ENCODE results near the gene NUP153.
A peak's percentile ranks its signal among the peaks of the same experiment; 100 is the strongest.
"Not testable (repeated sequence)": the region's sequence is repeated elsewhere in the genome, so short reads cannot be mapped to it uniquely, and the experiment has no call there.

The NUP153 gene

DNA sequence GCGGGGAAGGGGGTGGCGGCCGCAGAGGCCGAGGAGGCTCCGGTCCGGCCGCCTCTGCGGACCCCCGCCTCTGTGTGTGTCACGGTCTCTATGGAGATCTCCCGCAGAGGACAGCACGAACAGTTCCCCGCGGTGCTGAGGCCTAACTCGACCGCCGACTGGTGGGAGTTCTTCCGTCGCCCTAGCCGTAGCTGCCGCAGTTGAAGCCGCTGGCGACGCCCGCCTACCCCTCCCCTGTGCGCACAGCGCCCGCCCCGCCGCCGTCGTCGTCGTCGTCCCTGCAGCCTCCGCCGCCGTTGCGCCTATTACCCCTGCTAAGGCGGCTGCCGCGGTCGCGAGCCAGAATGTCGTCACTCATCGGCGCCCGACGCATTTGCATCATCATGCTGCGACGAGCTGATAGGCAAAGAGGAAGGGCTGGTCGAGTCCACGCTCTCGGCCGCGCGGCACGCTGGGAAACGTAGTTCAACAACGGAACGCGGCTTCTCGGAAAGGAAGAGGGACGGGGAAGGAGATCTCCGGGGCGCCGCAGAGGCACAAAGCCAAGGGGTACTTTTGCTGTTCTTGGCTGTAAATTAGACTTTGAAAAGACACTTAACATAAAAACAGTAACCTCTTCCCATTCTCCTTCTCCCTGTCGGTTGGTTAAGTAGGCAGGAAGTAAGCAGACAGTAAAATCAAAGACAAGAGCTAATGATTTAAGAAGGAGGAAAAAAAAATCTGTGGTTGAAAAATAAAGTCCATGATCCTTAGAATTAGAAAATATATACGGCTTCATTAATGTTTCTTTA lies at the start of gene NUP153:
TSS of gene NUP153 (minus strand) at position 346 of the 791 bp plus-strand sequence. CDS start 538 bp downstream, outside the sequence.
- TF ChIP-seq, protein P1, sequence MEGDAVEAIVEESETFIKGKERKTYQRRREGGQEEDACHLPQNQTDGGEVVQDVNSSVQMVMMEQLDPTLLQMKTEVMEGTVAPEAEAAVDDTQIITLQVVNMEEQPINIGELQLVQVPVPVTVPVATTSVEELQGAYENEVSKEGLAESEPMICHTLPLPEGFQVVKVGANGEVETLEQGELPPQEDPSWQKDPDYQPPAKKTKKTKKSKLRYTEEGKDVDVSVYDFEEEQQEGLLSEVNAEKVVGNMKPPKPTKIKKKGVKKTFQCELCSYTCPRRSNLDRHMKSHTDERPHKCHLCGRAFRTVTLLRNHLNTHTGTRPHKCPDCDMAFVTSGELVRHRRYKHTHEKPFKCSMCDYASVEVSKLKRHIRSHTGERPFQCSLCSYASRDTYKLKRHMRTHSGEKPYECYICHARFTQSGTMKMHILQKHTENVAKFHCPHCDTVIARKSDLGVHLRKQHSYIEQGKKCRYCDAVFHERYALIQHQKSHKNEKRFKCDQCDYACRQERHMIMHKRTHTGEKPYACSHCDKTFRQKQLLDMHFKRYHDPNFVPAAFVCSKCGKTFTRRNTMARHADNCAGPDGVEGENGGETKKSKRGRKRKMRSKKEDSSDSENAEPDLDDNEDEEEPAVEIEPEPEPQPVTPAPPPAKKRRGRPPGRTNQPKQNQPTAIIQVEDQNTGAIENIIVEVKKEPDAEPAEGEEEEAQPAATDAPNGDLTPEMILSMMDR (IDR thresholded peaks at IDR 0.05; ENCODE audit: unreplicated experiment in 3 of 3), result no peak

DNA sequence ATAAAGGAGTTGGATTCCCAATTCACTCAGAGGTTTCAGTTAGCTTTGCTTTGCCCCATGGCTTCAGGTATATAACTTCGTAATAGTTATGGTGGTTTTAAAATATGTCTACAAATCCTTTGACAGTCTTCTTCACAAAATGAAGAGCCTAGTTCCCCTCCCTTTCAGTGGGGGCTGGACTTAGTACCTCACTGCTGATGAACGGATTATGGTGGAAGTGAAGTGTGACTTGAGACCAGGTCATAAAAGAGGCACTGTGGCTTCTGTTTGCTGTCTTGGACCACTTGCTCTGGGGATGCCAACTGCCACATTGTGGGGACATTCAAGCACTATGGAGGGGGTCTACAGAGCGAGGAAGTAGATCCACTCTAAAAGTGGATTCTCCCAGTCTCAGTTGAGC lies 47.5 kb upstream of the NUP153 start:
- Mint-ChIP-seq H3K4me1 (no peaks in the 10 kb centered on the region), H3K27me3 (ENCODE audit: low read depth) (no peaks in the 10 kb centered on the region), H3K9me3 (no peaks in the 10 kb centered on the region), H3K4me3 (no peak overlapping the region), H3K36me3 (ENCODE audit: low read depth) (no peaks in the 10 kb centered on the region), H3K27ac (no peak overlapping the region)
- TF ChIP-seq, protein P1 (IDR thresholded peaks at IDR 0.05; ENCODE audit: unreplicated experiment in 3 of 3), result no peak

More for the DNA sequence above, at the start of gene NUP153:
- Mint-ChIP-seq H3K36me3 (ENCODE audit: low read depth) (no peaks in the 10 kb centered on the region), H3K9me3 (no peaks in the 10 kb centered on the region), H3K4me1 (peaks cover 9% of the 10 kb centered on the region), H3K27me3 (ENCODE audit: low read depth) (no peaks in the 10 kb centered on the region), H3K4me3 (peak within 1 kb of the TSS; percentile 98), H3K27ac (peak within 1 kb of the TSS; percentile 96 to 99 (median 99))

DNA sequence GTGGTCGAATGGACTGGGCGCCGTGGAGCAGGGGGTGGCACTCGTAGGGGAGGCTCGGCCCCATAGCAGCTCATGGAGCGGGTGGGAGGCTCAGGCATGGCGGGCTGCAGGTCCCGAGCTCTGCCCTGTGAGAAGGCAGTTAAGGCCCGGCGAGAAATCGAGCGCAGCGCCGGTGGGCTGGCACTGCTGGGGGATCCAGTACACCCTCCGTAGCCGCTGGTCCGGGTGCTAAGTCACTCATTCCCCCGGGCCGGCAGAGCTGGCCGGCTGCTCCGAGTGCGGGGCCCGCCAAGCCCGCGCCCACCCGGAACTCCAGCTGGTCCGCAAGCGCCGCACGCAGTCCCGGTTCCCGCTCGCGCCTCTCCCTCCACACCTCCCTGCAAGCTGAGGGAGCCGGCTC lies 38.6 kb upstream of the NUP153 start:
- not testable (repeated sequence) for H3K4me3 Mint-ChIP-seq; H3K36me3 Mint-ChIP-seq (ENCODE audit: low read depth); H3K27ac Mint-ChIP-seq; H3K9me3 Mint-ChIP-seq; H3K4me1 Mint-ChIP-seq
- H3K27me3 Mint-ChIP-seq (ENCODE audit: low read depth), result peaks cover 13% of the 10 kb centered on the region

DNA sequence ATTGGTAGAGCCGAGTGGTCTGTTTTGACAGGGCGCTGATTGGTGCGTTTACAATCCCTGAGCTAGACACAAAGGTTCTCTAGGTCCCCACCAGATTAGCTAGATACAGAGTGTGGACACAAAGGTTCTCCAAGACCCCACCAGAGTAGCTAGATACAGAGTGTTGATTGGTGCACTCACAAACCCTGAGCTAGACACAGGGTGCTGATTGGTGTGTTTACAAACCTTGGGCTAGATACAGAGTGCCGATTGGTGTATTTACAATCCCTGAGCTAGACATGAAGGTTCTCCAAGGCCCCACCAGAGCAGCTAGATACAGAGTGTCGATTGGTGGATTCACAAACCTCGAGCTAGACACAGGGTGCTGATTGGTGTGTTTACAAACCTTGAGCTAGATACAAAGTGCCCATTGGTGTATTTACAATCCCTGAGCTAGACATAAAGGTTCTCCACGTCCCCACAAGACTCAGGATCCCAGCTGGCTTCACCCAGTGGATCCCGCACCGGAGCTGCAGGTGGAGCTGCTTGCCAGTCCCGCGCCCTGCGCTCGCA lies 38.1 kb upstream of the NUP153 start:
- not testable (repeated sequence) for H3K4me1 Mint-ChIP-seq; H3K27ac Mint-ChIP-seq; H3K36me3 Mint-ChIP-seq (ENCODE audit: low read depth); H3K4me3 Mint-ChIP-seq; H3K9me3 Mint-ChIP-seq
- H3K27me3 Mint-ChIP-seq (ENCODE audit: low read depth), result peaks cover 14% of the 10 kb centered on the region

DNA sequence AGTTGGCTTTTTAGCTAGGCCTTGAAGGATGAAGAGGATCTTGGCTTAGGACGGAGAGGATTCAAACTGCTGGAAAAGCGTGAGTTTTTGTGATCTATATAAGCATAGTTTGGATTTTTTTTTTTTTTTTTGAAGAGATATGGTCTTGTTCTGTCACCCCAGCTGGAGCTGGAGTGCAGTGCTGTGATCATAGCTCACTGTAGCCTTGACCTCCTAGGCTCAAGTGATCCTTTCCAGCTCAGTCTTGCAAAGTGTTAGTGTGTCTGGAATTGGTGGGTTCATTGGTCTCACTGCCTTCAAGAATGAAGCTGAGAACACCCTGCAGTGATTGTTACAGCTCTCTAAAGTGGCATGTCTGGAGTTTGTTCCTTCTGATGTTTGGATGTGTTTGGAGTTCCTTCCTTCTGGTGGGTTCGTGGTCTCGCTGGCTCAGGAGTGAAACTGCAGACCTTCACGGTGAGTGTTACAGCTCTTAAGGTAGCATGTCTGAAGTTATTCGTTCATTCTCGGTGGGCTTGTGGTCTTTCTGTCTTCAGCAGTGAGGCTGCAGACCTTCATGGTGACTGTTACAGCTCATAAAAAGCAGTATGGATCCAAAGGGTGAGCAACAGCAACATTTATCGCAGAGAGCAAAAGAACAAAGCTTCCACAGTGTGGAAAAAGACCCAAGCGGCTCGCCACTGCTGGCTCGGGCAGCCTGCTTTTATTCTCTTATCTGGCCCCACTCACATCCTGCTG lies 37.5 kb upstream of the NUP153 start:
- H3K27me3 Mint-ChIP-seq (ENCODE audit: low read depth), result peaks cover 14% of the 10 kb centered on the region
- no peak overlapping the region for H3K4me3 Mint-ChIP-seq
- H3K9me3 Mint-ChIP-seq, result peaks cover 1% of the 10 kb centered on the region
- no peak overlapping the region for H3K27ac Mint-ChIP-seq
- peaks cover 8% of the 10 kb centered on the region for H3K4me1 Mint-ChIP-seq
- TF ChIP-seq, protein P1 (IDR thresholded peaks at IDR 0.05; ENCODE audit: unreplicated experiment in 3 of 3), result no peak
- no peaks in the 10 kb centered on the region for H3K36me3 Mint-ChIP-seq (ENCODE audit: low read depth)

DNA sequence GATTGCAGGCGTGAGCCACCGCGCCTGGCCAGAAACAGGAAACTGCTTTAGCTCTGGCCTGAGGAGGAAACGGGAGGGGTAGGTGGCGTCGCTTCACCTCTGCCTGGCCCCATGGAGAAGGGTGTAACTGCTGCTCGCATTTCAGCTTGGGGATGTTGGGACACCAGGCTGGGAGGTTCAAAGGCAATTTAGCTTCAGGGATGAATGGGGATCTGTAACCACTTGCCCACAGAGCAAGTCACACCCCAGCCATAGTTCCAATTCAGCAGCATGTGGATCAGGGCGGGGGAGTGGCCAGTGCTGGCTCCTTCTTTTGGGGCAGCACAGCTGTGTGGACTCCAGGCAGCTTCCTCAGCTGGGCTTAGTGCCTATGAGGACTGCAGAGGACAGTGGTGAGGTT lies 34.8 kb upstream of the NUP153 start:
- TF ChIP-seq, protein P1 (IDR thresholded peaks at IDR 0.05; ENCODE audit: unreplicated experiment in 3 of 3), result no peak
- Mint-ChIP-seq H3K4me1 (peaks cover 8% of the 10 kb centered on the region), H3K27ac (no peak overlapping the region), H3K36me3 (ENCODE audit: low read depth) (no peaks in the 10 kb centered on the region), H3K27me3 (ENCODE audit: low read depth) (peaks cover 14% of the 10 kb centered on the region), H3K4me3 (no peak overlapping the region), H3K9me3 (peaks cover 17% of the 10 kb centered on the region)
